ENCODE data around the gene EEFSEC. TPM values are rescaled to one million over a fixed set of nuclear protein-coding genes. Genes with fewer than 3 reads are reported as not detected.

EEFSEC gene
- total and polyA plus RNA-seq, 2 of the 4 experiments (the other 2 are of a cell fraction), result 4.5 to 9.3 TPM

- H3K36me3 ChIP-seq (ENCODE audit: control insufficient read depth, insufficient read depth, low read length), result no peaks in the 10 kb centered on the region
- H2AFZ ChIP-seq (replicated peaks; ENCODE audit: low read length, poor library complexity), result no peak overlapping the region
- ATAC-seq (ENCODE audit: low read depth) (no peak), DNase-seq (no peak)
- H4K91ac ChIP-seq (ENCODE audit: insufficient read depth, low read depth, low read length), result peak overlapping the region; percentile 13; the same call in 1 of the 2 replicates
- dilution Hi-C loops (cut with HindIII; ENCODE audit: low sequenced_read_pairs, unreplicated experiment), result no loop called here
- H3K27me3 ChIP-seq (ENCODE audit: control insufficient read depth, insufficient read depth, low read length), result no peaks in the 10 kb centered on the region
- intact Hi-C loops (cut with micrococcal nuclease), result no loop called here
- peaks cover 2 to 27% of the 10 kb centered on the region in 2 experiments; a peak in 1 of 4 replicates for H3K79me1 ChIP-seq (ENCODE audit: low read depth in 1 of 2, low read length in 2 of 2)
- H3K4me1 ChIP-seq (ENCODE audit: control insufficient read depth, insufficient read depth, low read length), result peaks cover 35% of the 10 kb centered on the region
- no peak overlapping the region for H4K8ac ChIP-seq (ENCODE audit: low read depth in 2 of 2, low read length in 2 of 2)
- peak overlapping the region; percentile 49 for H2BK120ac ChIP-seq (ENCODE audit: low read depth, low read length)
- no peak for TF ChIP-seq CTCF (conservative IDR thresholded peaks at IDR 0.05; ENCODE audit: low read depth, low read length)
- TF ChIP-seq MAZ (IDR thresholded peaks at IDR 0.05; ENCODE audit: borderline replicate concordance, low read depth, low read length), result no peak
- no peak for TF ChIP-seq BHLHE40 (IDR thresholded peaks at IDR 0.05; ENCODE audit: low read depth, low read length)
- no peak for TF ChIP-seq RCOR1 (IDR thresholded peaks at IDR 0.05; ENCODE audit: insufficient replicate concordance, low read length)
- H4K20me1 ChIP-seq (ENCODE audit: insufficient read depth, low read length), result peaks cover 6% of the 10 kb centered on the region; the same call in 1 of the 2 replicates
- peaks cover 31% of the 10 kb centered on the region for H3K9me1 ChIP-seq (ENCODE audit: insufficient read depth, low read length)
- no peak overlapping the region for H3K9ac ChIP-seq (ENCODE audit: low read depth, low read length)
- in situ Hi-C loops (cut with MboI; ENCODE audit: low sequenced_read_pairs), result no loop called here
- peak overlapping the region; percentile 58; the same call in 1 of the 2 replicates for H2AK5ac ChIP-seq (ENCODE audit: low read depth, low read length)
- H4K5ac ChIP-seq (ENCODE audit: low read depth, low read length), result no peak overlapping the region
- no peak overlapping the region for H3K4me2 ChIP-seq (ENCODE audit: low read depth, low read length)
- WGBS, 2 experiments (ENCODE audit: extremely low coverage in 2 of 2, insufficient read length in 1 of 2), result 95 to 100% methylated on average over 1 to 4 of the region's 5 CpGs
- peak overlapping the region; percentile 3 for H2AK9ac ChIP-seq (replicated peaks; ENCODE audit: low read depth, low read length, poor library complexity)
- H3K23ac ChIP-seq (ENCODE audit: low read depth, low read length), result no peak overlapping the region
- no peaks in the 10 kb centered on the region for H3K9me3 ChIP-seq (ENCODE audit: control insufficient read depth, insufficient read depth, low read length)
- ChIA-PET POLR2A (ENCODE audit: unreplicated experiment) (no interaction called here), CTCF (interaction anchor here (1.5 kb wide), 1 partner anchor 107 kb away, joined by 4 read pairs; no protein-coding TSS in a partner anchor)
- no peak overlapping the region for H2BK20ac ChIP-seq (ENCODE audit: low read depth, low read length)
- no peak overlapping the region for H3K4me3 ChIP-seq (ENCODE audit: insufficient read depth, low read depth, low read length)
- peak overlapping the region; percentile 62 for H3K4ac ChIP-seq (ENCODE audit: low read depth, low read length)
- H3K14ac ChIP-seq (replicated peaks; ENCODE audit: low read depth, low read length), result 0 out of 2 replicates have a peak overlapping the region, but pooled peaks have one; percentile 55
- no peak overlapping the region for H2BK5ac ChIP-seq (ENCODE audit: low read depth, low read length, poor library complexity, severe bottlenecking)
- H2BK15ac ChIP-seq (ENCODE audit: low read depth, low read length), result 0 out of 3 replicates have a peak overlapping the region, but pooled peaks have one; percentile 53
- no peak overlapping the region for H3K18ac ChIP-seq (ENCODE audit: low read depth, low read length)
- BruUV-seq (replicated peaks), result no TSS peak
- no peak overlapping the region for H3K27ac ChIP-seq (ENCODE audit: insufficient read depth, low read length)
- no peak overlapping the region for H3K56ac ChIP-seq (ENCODE audit: extremely low read depth, insufficient read depth, low read length)
Measured at GRCh38 chr3:128277378-128278069, 124.2 kb downstream of the EEFSEC start.
